IMR-90 (cell line): ENCODE results near the gene TPSD1. TPM values are rescaled to one million over a fixed set of nuclear protein-coding genes. Genes with fewer than 3 reads are reported as not detected.
"Not testable (repeated sequence)": the region's sequence is repeated elsewhere in the genome, so short reads cannot be mapped to it uniquely, and the experiment has no call there.

Experiments used
- ATAC-seq: fragments of 200-7000 bp; cut with Tn5 transposase; 2 replicates; pipeline ENCODE4 v1.9.1; 2020; ENCODE audit warnings: low read depth, mild to moderate bottlenecking, moderate library complexity
- BruUV-seq: library from RNA; stranded (reverse); fragments of 400-500 nt; replicated peaks from 2 replicates; lab custom pipeline; 2021; lab: Mats Ljungman, UMichigan
- CTCF ChIA-PET: fragments of 300-600 bp; formaldehyde crosslinking; extraction: SDS; loops from one replicate; lab custom pipeline; 2021; ENCODE audit warnings: antibody characterized with exemption; lab: Yijun Ruan, JAX
- POLR2A ChIA-PET: fragments of 300-600 bp; sonication (Branson Sonifier 250); formaldehyde crosslinking; loops from one replicate; lab custom pipeline; 2022; ENCODE audit warnings: antibody characterized with exemption; ENCODE audit not compliant: unreplicated experiment; lab: Charles Lee
- DNase-seq: peaks from one replicate; pipeline ENCODE4 v3.0.0; 2013
- H2AFZ ChIP-seq: replicated peaks from 2 replicates; pipeline ENCODE3; 2013; ENCODE audit warnings: low read length, mild to moderate bottlenecking; ENCODE audit not compliant: poor library complexity
- H2AK5ac ChIP-seq: 2 replicates; pipeline ENCODE4 v1.6.1; 2013; ENCODE audit warnings: low read depth, low read length, inconsistent platforms
- H2AK9ac ChIP-seq: replicated peaks from 2 replicates; pipeline ENCODE3; 2013; ENCODE audit warnings: mild to moderate bottlenecking, low read depth, low read length, moderate library complexity; ENCODE audit not compliant: poor library complexity
- H2BK120ac ChIP-seq: 2 replicates; pipeline ENCODE4 v1.6.1; 2013; ENCODE audit warnings: low read depth, low read length, inconsistent platforms
- H2BK15ac ChIP-seq: 3 replicates; pipeline ENCODE4 v1.6.1; 2013; ENCODE audit warnings: low read depth, low read length, inconsistent platforms
- H2BK20ac ChIP-seq: 2 replicates; pipeline ENCODE4 v1.6.1; 2013; ENCODE audit warnings: low read depth, mild to moderate bottlenecking, inconsistent platforms, low read length, moderate library complexity
- H2BK5ac ChIP-seq: 2 replicates; pipeline ENCODE4 v1.6.1; 2013; ENCODE audit warnings: mild to moderate bottlenecking, low read depth, low read length, inconsistent platforms; ENCODE audit not compliant: poor library complexity, severe bottlenecking
- H3K14ac ChIP-seq: replicated peaks from 2 replicates; pipeline ENCODE4 v1.6.1; 2013; ENCODE audit warnings: low read depth, low read length, inconsistent platforms
- H3K18ac ChIP-seq: 2 replicates; pipeline ENCODE4 v1.6.1; 2013; ENCODE audit warnings: low read depth, low read length, control low read depth
- H3K23ac ChIP-seq: 2 replicates; pipeline ENCODE4 v1.6.1; 2013; ENCODE audit warnings: low read depth, low read length, inconsistent platforms
- H3K27ac ChIP-seq: 2 replicates; pipeline ENCODE4 v1.5.1; 2013; ENCODE audit warnings: mild to moderate bottlenecking, control low read depth, low read length; ENCODE audit not compliant: insufficient read depth
- H3K27me3 ChIP-seq: 2 replicates; pipeline ENCODE4 v1.6.1; 2013; ENCODE audit warnings: low read length; ENCODE audit not compliant: control insufficient read depth, insufficient read depth
- H3K36me3 ChIP-seq: 2 replicates; pipeline ENCODE4 v1.6.1; 2013; ENCODE audit warnings: low read length, mixed read lengths; ENCODE audit not compliant: control insufficient read depth, insufficient read depth
- H3K4ac ChIP-seq: 2 replicates; pipeline ENCODE4 v1.6.1; 2013; ENCODE audit warnings: low read depth, low read length, inconsistent platforms
- H3K4me1 ChIP-seq: 2 replicates; pipeline ENCODE4 v1.6.1; 2013; ENCODE audit warnings: low read length, mixed read lengths; ENCODE audit not compliant: control insufficient read depth, insufficient read depth
- H3K4me2 ChIP-seq: 2 replicates; pipeline ENCODE4 v1.6.1; 2013; ENCODE audit warnings: low read depth, mild to moderate bottlenecking, control low read depth, low read length, moderate library complexity
- H3K4me3 ChIP-seq: 2 replicates; pipeline ENCODE4 v1.5.1; 2013; ENCODE audit warnings: low read depth, mild to moderate bottlenecking, control low read depth, low read length, moderate library complexity; ENCODE audit not compliant: insufficient read depth
- H3K56ac ChIP-seq: 2 replicates; pipeline ENCODE4 v1.6.1; 2013; ENCODE audit warnings: low read length, inconsistent platforms; ENCODE audit not compliant: insufficient read depth; ENCODE audit errors: extremely low read depth
- H3K79me1 ChIP-seq, 2 experiments: 2 replicates each; pipeline ENCODE4 v1.6.1; 2013; ENCODE audit warnings: low read length in 2 of 2, inconsistent platforms in 1 of 2, low read depth in 1 of 2
- H3K9ac ChIP-seq: 2 replicates; pipeline ENCODE4 v1.6.1; 2013; ENCODE audit warnings: low read depth, low read length, control low read depth
- H3K9me1 ChIP-seq: 2 replicates; pipeline ENCODE4 v1.6.1; 2013; ENCODE audit warnings: low read length, inconsistent platforms; ENCODE audit not compliant: insufficient read depth
- H3K9me3 ChIP-seq: 2 replicates; pipeline ENCODE4 v1.6.1; 2013; ENCODE audit warnings: low read length; ENCODE audit not compliant: control insufficient read depth, insufficient read depth
- H4K20me1 ChIP-seq: 2 replicates; pipeline ENCODE4 v1.6.1; 2013; ENCODE audit warnings: low read length, inconsistent platforms; ENCODE audit not compliant: insufficient read depth
- H4K5ac ChIP-seq: 2 replicates; pipeline ENCODE4 v1.6.1; 2013; ENCODE audit warnings: mild to moderate bottlenecking, low read depth, low read length, control low read depth
- H4K8ac ChIP-seq, 2 experiments: 2 replicates each; pipeline ENCODE4 v1.6.1; 2013; ENCODE audit warnings: low read depth in 2 of 2, low read length in 2 of 2, control low read depth in 1 of 2, inconsistent platforms in 1 of 2
- H4K91ac ChIP-seq: 2 replicates; pipeline ENCODE4 v1.6.1; 2013; ENCODE audit warnings: low read depth, low read length, inconsistent platforms; ENCODE audit not compliant: insufficient read depth
- WGBS, 2 experiments: methylation state at CpG; one replicate each; pipeline versions ENCODE4 v1.1.5 to v1.1.7; 2013; ENCODE audit warnings: missing lambda C conversion rate in 2 of 2; ENCODE audit not compliant: insufficient read length in 1 of 2; ENCODE audit errors: extremely low coverage in 2 of 2; 5-methylcytosine and 5-hydroxymethylcytosine counted together
- dilution Hi-C: fragments of 300-500 bp; cut with HindIII; formaldehyde crosslinking; loops from one replicate; pipeline ENCODE4 v1.14.3; 2018; ENCODE audit warnings: low sequenced_read_pairs; ENCODE audit not compliant: unreplicated experiment
- in situ Hi-C: fragments of 300-500 bp; cut with MboI; formaldehyde crosslinking; loops from 3 replicates; pipeline ENCODE4 v1.14.3; 2019; ENCODE audit warnings: low sequenced_read_pairs, inconsistent platforms, mixed read lengths
- intact Hi-C: fragments of 100-400 bp; cut with micrococcal nuclease; formaldehyde crosslinking; loops from 2 replicates; pipeline ENCODE4 v1.10.0; 2022
- polyA plus RNA-seq, 3 experiments: library from polyadenylated mRNA; depleted of rRNA; stranded (reverse); fragments of >200 nt; gene quantifications; 2 replicates each; pipeline ENCODE4 v1.2.3, GENCODE V29; 2012; ENCODE audit warnings: low replicate concordance in 1 of 3
- total RNA-seq: library from RNA; depleted of rRNA; stranded (reverse); fragments of >200 nt; gene quantifications from 2 replicates; pipeline ENCODE4 v1.2.3, GENCODE V29; 2012

Gene TPSD1
- total and polyA plus RNA-seq, 2 of the 4 experiments (the other 2 are of a cell fraction): not detected

- H2BK20ac ChIP-seq, H3K4ac ChIP-seq, H3K23ac ChIP-seq, H3K79me1 ChIP-seq, H3K27me3 ChIP-seq, H3K4me2 ChIP-seq, H4K91ac ChIP-seq, H3K9ac ChIP-seq, H3K4me1 ChIP-seq, H3K36me3 ChIP-seq, H2AK5ac ChIP-seq, DNase-seq, H3K9me3 ChIP-seq, H3K27ac ChIP-seq, H2BK15ac ChIP-seq, H4K5ac ChIP-seq, in situ Hi-C loops, H3K18ac ChIP-seq, H2BK5ac ChIP-seq, POLR2A ChIA-PET, H3K9me1 ChIP-seq, dilution Hi-C loops, CTCF ChIA-PET, H3K4me3 ChIP-seq, H3K14ac ChIP-seq, H2AK9ac ChIP-seq, intact Hi-C loops, H4K20me1 ChIP-seq, BruUV-seq, H4K8ac ChIP-seq, H2AFZ ChIP-seq, H2BK120ac ChIP-seq, H3K56ac ChIP-seq: not testable (repeated sequence)
- ATAC-seq: peak; percentile 97
- no CpG with 5 or more reads among the region's 29 CpGs for WGBS, 2 experiments
These were observed 19.2 kb upstream of the TPSD1 start for GRCh38 chr16:1236659-1237058.
